HepG2 (cell line): ENCODE results near the gene SNX19. TPM values are rescaled to one million over a fixed set of nuclear protein-coding genes. Genes with fewer than 3 reads are reported as not detected.
A peak's percentile ranks its signal among the peaks of the same experiment; 100 is the strongest.

ENCODE experiments used
- ATAC-seq: fragments of 200-7000 bp; cut with Tn5 transposase; 3 replicates; pipeline ENCODE4 v1.9.1; 2020; ENCODE audit warnings: mild to moderate bottlenecking, moderate library complexity
- BruUV-seq: library from RNA; stranded (reverse); fragments of 400-500 nt; replicated peaks from 2 replicates; lab custom pipeline; 2021; lab: Mats Ljungman, UMichigan
- CTCF ChIA-PET: fragments of 300-600 bp; formaldehyde crosslinking; extraction: SDS; loops from one replicate; lab custom pipeline; 2021; ENCODE audit warnings: low total read pairs, inconsistent platforms, low intra/inter-chr PET ratio; lab: Yijun Ruan, JAX
- POLR2A ChIA-PET: fragments of 350-600 bp; sonication (Branson Sonifier 250); formaldehyde crosslinking; loops from one replicate; lab custom pipeline; 2020; ENCODE audit warnings: antibody characterized with exemption, inconsistent platforms; lab: Yijun Ruan, JAX
- DNase-seq: peaks from one replicate; pipeline ENCODE4 v3.0.0-alpha.2; 2015; ENCODE audit warnings: low spot score
- FAIRE-seq: peaks from 3 replicates; lab custom pipeline; 2011; peaks lifted over from hg19 to GRCh38; lab: Jason Lieb, UNC
- H2AFZ ChIP-seq: one replicate; pipeline ENCODE4 v1.6.1; 2011; ENCODE audit warnings: low read length, inconsistent platforms
- H3K27ac ChIP-seq: fragments of 300-600 bp; 3 replicates; pipeline ENCODE4 v1.8.0; 2011; ENCODE audit warnings: mixed run types, mild to moderate bottlenecking, mixed read lengths, low read length, inconsistent platforms; ENCODE audit not compliant: insufficient read depth; ENCODE audit errors: extremely low read length
- H3K27me3 ChIP-seq, 2 experiments: fragments of 200-600 bp in 1 of 2; 2 replicates in 1 of 2; 3 replicates in 1 of 2; pipeline versions ENCODE4 v1.6.0 to v1.8.0; 2011; ENCODE audit warnings: low read length in 2 of 2, mild to moderate bottlenecking in 2 of 2, moderate library complexity in 2 of 2, inconsistent platforms in 1 of 2; ENCODE audit not compliant: insufficient read depth in 2 of 2, control insufficient read depth in 1 of 2
- H3K36me3 ChIP-seq, 2 experiments: fragments of 200-600 bp in 1 of 2; replicated peaks in 1 of 2; 2 replicates in 1 of 2; 3 replicates in 1 of 2; pipeline versions ENCODE4 v1.5.1 to v1.8.0; 2011; ENCODE audit warnings: low read length in 2 of 2, inconsistent platforms in 1 of 2; ENCODE audit not compliant: insufficient read depth in 2 of 2, control insufficient read depth in 1 of 2
- H3K4me1 ChIP-seq: 2 replicates; pipeline ENCODE4 v1.5.1; 2012; ENCODE audit warnings: low read length, inconsistent platforms; ENCODE audit not compliant: insufficient read depth
- H3K4me2 ChIP-seq: 2 replicates; pipeline ENCODE4 v1.6.0; 2011; ENCODE audit warnings: low read depth, low read length, inconsistent platforms
- H3K4me3 ChIP-seq, 3 experiments: fragments of 200-600 bp in 1 of 3; sonication (generic), shearing (Covaris generic) in 1 of 3; replicated peaks in 1 of 3; 2 replicates each; pipeline ENCODE4 v1.5.1; 2011 to 2016; ENCODE audit warnings: low read length in 3 of 3, inconsistent platforms in 2 of 3, low read depth in 2 of 3, mild to moderate bottlenecking in 2 of 3, control low read depth in 1 of 3, mixed read lengths in 1 of 3; ENCODE audit not compliant: insufficient read depth in 1 of 3
- H3K79me2 ChIP-seq: one replicate; pipeline ENCODE4 v1.6.1; 2011; ENCODE audit warnings: low read length, inconsistent platforms; ENCODE audit not compliant: insufficient read depth
- H3K9ac ChIP-seq: 2 replicates; pipeline ENCODE4 v1.6.0; 2011; ENCODE audit warnings: mild to moderate bottlenecking, low read depth, low read length, inconsistent platforms; ENCODE audit not compliant: insufficient read depth
- H3K9me3 ChIP-seq: 2 replicates; pipeline ENCODE4 v1.5.1; 2012; ENCODE audit warnings: mild to moderate bottlenecking, low read length
- H4K20me1 ChIP-seq: 2 replicates; pipeline ENCODE4 v1.6.0; 2011; ENCODE audit warnings: inconsistent platforms, mild to moderate bottlenecking, low read length, moderate library complexity; ENCODE audit not compliant: insufficient read depth
- ARID2 ChIP-seq: sonication (generic); formaldehyde crosslinking; IDR thresholded peaks from 2 replicates; pipeline ENCODE4 v1.8.1; 2022; ENCODE audit warnings: mild to moderate bottlenecking, missing genetic modification reagents, borderline replicate concordance
- FOSL2 ChIP-seq: sonication (generic); formaldehyde crosslinking; IDR thresholded peaks from 2 replicates; pipeline ENCODE4 v1.4.0; 2020; ENCODE audit warnings: missing genetic modification reagents
- MED8 ChIP-seq: sonication (generic); formaldehyde crosslinking; IDR thresholded peaks from 2 replicates; pipeline ENCODE4 v1.8.1; 2023; ENCODE audit warnings: mild to moderate bottlenecking, missing genetic modification reagents; ENCODE audit not compliant: insufficient replicate concordance
- PAF1 ChIP-seq: IDR thresholded peaks from 2 replicates; pipeline ENCODE4 v1.6.1; 2016; ENCODE audit warnings: missing genetic modification reagents, missing compliant biosample characterization
- WGBS: methylation state at CpG from one replicate; pipeline ENCODE4 v1.1.6; 2017; ENCODE audit warnings: low lambda C conversion rate; 5-methylcytosine and 5-hydroxymethylcytosine counted together
- in situ Hi-C: cut with HindIII; loops from 2 replicates; pipeline ENCODE4 v1.10.0; 2017; ENCODE audit warnings: low pct_unique_long_range_greater_than_20kb; ENCODE audit not compliant: extremely low pct_ligation_motif_present
- intact Hi-C: fragments of 100-400 bp; cut with micrococcal nuclease; formaldehyde crosslinking; loops from one replicate; pipeline ENCODE4 v1.10.0; 2022; ENCODE audit not compliant: unreplicated experiment
- polyA plus RNA-seq, 8 experiments: library from polyadenylated mRNA; depleted of rRNA in 3 of 8; stranded (reverse) in 7 of 8; unstranded in 1 of 8; fragments of >200 nt; fragmentation: Illumina TruSeq in 4 of 8; extraction: Trizol in 4 of 8; gene quantifications; 2 replicates each; pipeline versions ENCODE4 v1.2.1 to v1.2.3, GENCODE V29; 2011 to 2016; ENCODE audit warnings: low read depth in 4 of 8, missing spikeins in 1 of 8, mixed read lengths in 1 of 8; ENCODE audit not compliant: insufficient read depth in 1 of 8
- total RNA-seq, 5 experiments: library from RNA; depleted of rRNA; stranded (reverse); fragments of >200 nt; fragmentation: Illumina TruSeq; extraction: Trizol; gene quantifications; 2 replicates each; pipeline ENCODE4 v1.2.3, GENCODE V29; 2016; ENCODE audit warnings: low read depth in 1 of 5
- TF ChIP-seq, protein P1 (sequence below): sonication (generic); formaldehyde crosslinking; IDR thresholded peaks from 2 replicates; pipeline ENCODE4; 2020; ENCODE audit warnings: missing genetic modification reagents, mild to moderate bottlenecking, borderline replicate concordance
- TF ChIP-seq, protein P2 (sequence below): sonication (generic); IDR thresholded peaks from 2 replicates; pipeline ENCODE4 v1.6.1; 2016; ENCODE audit warnings: low read depth, borderline replicate concordance

SNX19 gene
- total and polyA plus RNA-seq, 2 of the 13 experiments (the other 11 are each of a cell fraction or from before 2014, with no cell fraction given) = 0.13 to 0.27 TPM

DNA sequence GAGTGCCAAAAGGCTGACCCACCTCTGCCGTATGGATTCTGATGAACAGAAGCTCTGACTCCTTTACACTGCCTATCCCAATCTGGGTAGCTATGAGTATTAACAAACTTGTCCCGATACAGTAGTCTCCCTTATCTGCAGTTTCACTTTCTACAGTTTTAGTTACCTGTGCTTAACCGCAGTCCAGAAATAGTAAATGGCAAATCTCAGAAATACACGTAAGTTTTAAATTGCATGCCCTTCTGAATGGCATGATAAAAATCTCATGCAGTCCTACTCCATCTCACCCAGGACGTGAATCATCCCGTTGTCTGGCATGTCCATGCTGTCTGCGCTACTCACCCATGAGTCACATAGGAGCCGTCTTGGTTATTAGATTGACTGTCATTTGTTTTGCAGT lies 68.8 kb downstream of the SNX19 start:
- H3K27me3 ChIP-seq = no peaks in the 10 kb centered on the region; a peak in 1 of 5 replicates
- DNase-seq (peak; percentile 9), FAIRE-seq (no peak), ATAC-seq (no peak)
- no peak overlapping the region for H3K27ac ChIP-seq
- H3K9ac ChIP-seq = no peak overlapping the region
- BruUV-seq = no TSS peak
- no peaks in the 10 kb centered on the region for H3K9me3 ChIP-seq
- 32% methylated on average over 7 of the region's 8 CpGs for WGBS
- H3K79me2 ChIP-seq = no peaks in the 10 kb centered on the region
- no peak overlapping the region for H2AFZ ChIP-seq
- H4K20me1 ChIP-seq = no peaks in the 10 kb centered on the region
- ChIA-PET POLR2A (no interaction called here), CTCF (no interaction called here)
- in situ Hi-C loops = no loop called here
- intact Hi-C loops = no loop called here
- no peaks in the 10 kb centered on the region for H3K36me3 ChIP-seq
- 0 out of 2 replicates have a peak, but pooled peaks cover 7% of the 10 kb centered on the region for H3K4me1 ChIP-seq
- H3K4me2 ChIP-seq = no peak overlapping the region
- no peak overlapping the region for H3K4me3 ChIP-seq
- peak; percentile 61 for TF ChIP-seq FOSL2 (CRISPR knock-in tag)
- TF ChIP-seq ARID2 (CRISPR knock-in tag) = no peak

GRCh38 chr11:130846606-130847005 lies 69.7 kb downstream of the SNX19 start:
- H3K9ac ChIP-seq = no peak overlapping the region
- H4K20me1 ChIP-seq = no peaks in the 10 kb centered on the region
- H3K79me2 ChIP-seq = no peaks in the 10 kb centered on the region
- no peak overlapping the region for H3K27ac ChIP-seq
- no peak overlapping the region for H3K4me2 ChIP-seq
- POLR2A ChIA-PET = no interaction called here
- H3K36me3 ChIP-seq = no peaks in the 10 kb centered on the region
- no peak for ATAC-seq
- H3K9me3 ChIP-seq = no peaks in the 10 kb centered on the region
- WGBS = 0% methylated on average over 2 of the region's 2 CpGs
- H2AFZ ChIP-seq = no peak overlapping the region
- no peak for FAIRE-seq
- H3K27me3 ChIP-seq = no peaks in the 10 kb centered on the region; a peak in 1 of 5 replicates
- intact Hi-C loops = no loop called here
- DNase-seq = peak; percentile 20
- H3K4me3 ChIP-seq = no peak overlapping the region
- BruUV-seq = no TSS peak
- in situ Hi-C loops = no loop called here
- TF ChIP-seq, protein P1, sequence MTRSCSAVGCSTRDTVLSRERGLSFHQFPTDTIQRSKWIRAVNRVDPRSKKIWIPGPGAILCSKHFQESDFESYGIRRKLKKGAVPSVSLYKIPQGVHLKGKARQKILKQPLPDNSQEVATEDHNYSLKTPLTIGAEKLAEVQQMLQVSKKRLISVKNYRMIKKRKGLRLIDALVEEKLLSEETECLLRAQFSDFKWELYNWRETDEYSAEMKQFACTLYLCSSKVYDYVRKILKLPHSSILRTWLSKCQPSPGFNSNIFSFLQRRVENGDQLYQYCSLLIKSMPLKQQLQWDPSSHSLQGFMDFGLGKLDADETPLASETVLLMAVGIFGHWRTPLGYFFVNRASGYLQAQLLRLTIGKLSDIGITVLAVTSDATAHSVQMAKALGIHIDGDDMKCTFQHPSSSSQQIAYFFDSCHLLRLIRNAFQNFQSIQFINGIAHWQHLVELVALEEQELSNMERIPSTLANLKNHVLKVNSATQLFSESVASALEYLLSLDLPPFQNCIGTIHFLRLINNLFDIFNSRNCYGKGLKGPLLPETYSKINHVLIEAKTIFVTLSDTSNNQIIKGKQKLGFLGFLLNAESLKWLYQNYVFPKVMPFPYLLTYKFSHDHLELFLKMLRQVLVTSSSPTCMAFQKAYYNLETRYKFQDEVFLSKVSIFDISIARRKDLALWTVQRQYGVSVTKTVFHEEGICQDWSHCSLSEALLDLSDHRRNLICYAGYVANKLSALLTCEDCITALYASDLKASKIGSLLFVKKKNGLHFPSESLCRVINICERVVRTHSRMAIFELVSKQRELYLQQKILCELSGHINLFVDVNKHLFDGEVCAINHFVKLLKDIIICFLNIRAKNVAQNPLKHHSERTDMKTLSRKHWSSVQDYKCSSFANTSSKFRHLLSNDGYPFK = no peak
- TF ChIP-seq MED8 (CRISPR knock-in tag) (no peak), PAF1 (no peak), FOSL2 (CRISPR knock-in tag) (no peak)
- TF ChIP-seq, protein P2, sequence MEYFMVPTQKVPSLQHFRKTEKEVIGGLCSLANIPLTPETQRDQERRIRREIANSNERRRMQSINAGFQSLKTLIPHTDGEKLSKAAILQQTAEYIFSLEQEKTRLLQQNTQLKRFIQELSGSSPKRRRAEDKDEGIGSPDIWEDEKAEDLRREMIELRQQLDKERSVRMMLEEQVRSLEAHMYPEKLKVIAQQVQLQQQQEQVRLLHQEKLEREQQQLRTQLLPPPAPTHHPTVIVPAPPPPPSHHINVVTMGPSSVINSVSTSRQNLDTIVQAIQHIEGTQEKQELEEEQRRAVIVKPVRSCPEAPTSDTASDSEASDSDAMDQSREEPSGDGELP = no peak
- TF ChIP-seq, all 625 proteins: peak for 0
- CTCF ChIA-PET = no interaction called here
- H3K4me1 ChIP-seq = 0 out of 2 replicates have a peak, but pooled peaks cover 7% of the 10 kb centered on the region
